Measurements from ENCODE around the gene ECE2. TPM values are rescaled to one million over a fixed set of nuclear protein-coding genes. Genes with fewer than 3 reads are reported as not detected.

ECE2 gene
- polyA plus RNA-seq, 2 of the 4 experiments (the other 2 are of a cell fraction) = not detected

- no peak for FAIRE-seq
- no peaks in the 10 kb centered on the region for H3K9me3 ChIP-seq
- no peak overlapping the region for H3K4me3 ChIP-seq
- ChIA-PET POLR2A (no interaction called here), CTCF (interaction anchor here (1.0 to 2.5 kb wide), 3 partner anchors 13 to 346 kb away, joined by 3 to 7 read pairs (median 5); no protein-coding TSS in a partner anchor)
- no peak overlapping the region for H3K27ac ChIP-seq
- TF ChIP-seq EP300 (IDR thresholded peaks at IDR 0.05) (no peak), KDM5A (IDR thresholded peaks at IDR 0.05) (no peak), JUN (IDR thresholded peaks at IDR 0.05) (no peak), RAD21 (conservative IDR thresholded peaks at IDR 0.05 in 1 of 2, IDR thresholded peaks at IDR 0.05 in 1 of 2) (0 out of 5 replicates have a peak, but pooled peaks have one; percentile 14 to 24), HOXB13 (CRISPR knock-in tag; IDR thresholded peaks at IDR 0.05; ENCODE audit: low read depth) (no peak), CBX2 (IDR thresholded peaks at IDR 0.05; ENCODE audit: borderline replicate concordance, low read depth) (no peak), USF2 (IDR thresholded peaks at IDR 0.05) (no peak)
- TF ChIP-seq, protein P1, sequence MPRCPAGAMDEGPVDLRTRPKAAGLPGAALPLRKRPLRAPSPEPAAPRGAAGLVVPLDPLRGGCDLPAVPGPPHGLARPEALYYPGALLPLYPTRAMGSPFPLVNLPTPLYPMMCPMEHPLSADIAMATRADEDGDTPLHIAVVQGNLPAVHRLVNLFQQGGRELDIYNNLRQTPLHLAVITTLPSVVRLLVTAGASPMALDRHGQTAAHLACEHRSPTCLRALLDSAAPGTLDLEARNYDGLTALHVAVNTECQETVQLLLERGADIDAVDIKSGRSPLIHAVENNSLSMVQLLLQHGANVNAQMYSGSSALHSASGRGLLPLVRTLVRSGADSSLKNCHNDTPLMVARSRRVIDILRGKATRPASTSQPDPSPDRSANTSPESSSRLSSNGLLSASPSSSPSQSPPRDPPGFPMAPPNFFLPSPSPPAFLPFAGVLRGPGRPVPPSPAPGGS (IDR thresholded peaks at IDR 0.05) = no peak
- TF ChIP-seq, protein P2, sequence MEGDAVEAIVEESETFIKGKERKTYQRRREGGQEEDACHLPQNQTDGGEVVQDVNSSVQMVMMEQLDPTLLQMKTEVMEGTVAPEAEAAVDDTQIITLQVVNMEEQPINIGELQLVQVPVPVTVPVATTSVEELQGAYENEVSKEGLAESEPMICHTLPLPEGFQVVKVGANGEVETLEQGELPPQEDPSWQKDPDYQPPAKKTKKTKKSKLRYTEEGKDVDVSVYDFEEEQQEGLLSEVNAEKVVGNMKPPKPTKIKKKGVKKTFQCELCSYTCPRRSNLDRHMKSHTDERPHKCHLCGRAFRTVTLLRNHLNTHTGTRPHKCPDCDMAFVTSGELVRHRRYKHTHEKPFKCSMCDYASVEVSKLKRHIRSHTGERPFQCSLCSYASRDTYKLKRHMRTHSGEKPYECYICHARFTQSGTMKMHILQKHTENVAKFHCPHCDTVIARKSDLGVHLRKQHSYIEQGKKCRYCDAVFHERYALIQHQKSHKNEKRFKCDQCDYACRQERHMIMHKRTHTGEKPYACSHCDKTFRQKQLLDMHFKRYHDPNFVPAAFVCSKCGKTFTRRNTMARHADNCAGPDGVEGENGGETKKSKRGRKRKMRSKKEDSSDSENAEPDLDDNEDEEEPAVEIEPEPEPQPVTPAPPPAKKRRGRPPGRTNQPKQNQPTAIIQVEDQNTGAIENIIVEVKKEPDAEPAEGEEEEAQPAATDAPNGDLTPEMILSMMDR (IDR thresholded peaks at IDR 0.05) = peak; percentile 9; the same call in 1 of the 3 replicates
- 89% methylated on average over 20 of the region's 46 CpGs for WGBS (ENCODE audit: missing lambda C conversion rate)
- peak; percentile 50 to 71; a peak in 4 of 6 replicates for ATAC-seq
- peak in 1 of 2 experiments; percentile 25 for DNase-seq (ENCODE audit: low read depth in 1 of 2, low spot score in 1 of 2)
- H3K4me1 ChIP-seq = no peaks in the 10 kb centered on the region
- H3K4me2 ChIP-seq = no peak overlapping the region
These were observed 34.1 kb upstream of the ECE2 start for GRCh38 chr3:184241447-184242296.

DNA sequence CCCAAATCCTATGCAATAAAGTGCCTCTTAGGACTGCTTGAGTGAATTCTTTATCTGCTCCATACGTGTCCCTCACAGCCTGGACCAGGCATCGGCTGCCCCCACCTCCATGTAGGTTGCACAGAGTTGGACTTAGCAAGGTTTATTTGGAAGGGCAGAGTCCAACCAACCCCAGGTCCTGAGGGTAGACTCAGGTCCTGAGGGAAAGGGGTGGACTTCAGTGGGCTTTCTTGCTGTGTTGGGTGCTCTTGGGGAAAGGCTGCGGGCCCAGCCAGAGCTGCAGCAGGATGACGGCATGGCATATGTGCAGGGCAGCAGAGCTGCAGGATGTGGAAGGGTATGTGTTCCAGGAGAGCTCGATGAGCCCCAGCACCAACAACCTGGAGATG is 33.5 kb upstream of the ECE2 start:
- Histone ChIP-seq H3K9me3 (no peaks in the 10 kb centered on the region), H3K4me1 (no peaks in the 10 kb centered on the region; the same call in 2 of the 3 replicates), H3K4me2 (no peak overlapping the region), H3K4me3 (no peak overlapping the region), H3K27ac (no peak overlapping the region)
- ChIA-PET CTCF (interaction anchor here (1.0 kb wide), 1 partner anchor 14 kb away, joined by 5 read pairs; no protein-coding TSS in a partner anchor), POLR2A (no interaction called here)
- no peak for TF ChIP-seq KDM1A (IDR thresholded peaks at IDR 0.05; ENCODE audit: low read depth)
- TF ChIP-seq PBX3 (IDR thresholded peaks at IDR 0.05) = no peak
- no peak for TF ChIP-seq KDM5A (IDR thresholded peaks at IDR 0.05)
- TF ChIP-seq ZSCAN20 (CRISPR knock-in tag; IDR thresholded peaks at IDR 0.05) = no peak
- no peak for TF ChIP-seq TFCP2L1 (CRISPR knock-in tag; IDR thresholded peaks at IDR 0.05)
- no peak for TF ChIP-seq ZNF302 (CRISPR knock-in tag; IDR thresholded peaks at IDR 0.05)
- TF ChIP-seq ESRRA (IDR thresholded peaks at IDR 0.05; ENCODE audit: borderline replicate concordance, low read length) = no peak
- TF ChIP-seq JUNB (IDR thresholded peaks at IDR 0.05) = no peak
- no peak for TF ChIP-seq CBX2 (IDR thresholded peaks at IDR 0.05; ENCODE audit: borderline replicate concordance, low read depth)
- no peak for TF ChIP-seq RFX5 (IDR thresholded peaks at IDR 0.05)
- 88% methylated on average over 4 of the region's 5 CpGs for WGBS (ENCODE audit: missing lambda C conversion rate)
- no peak for ATAC-seq
- no peak for DNase-seq (ENCODE audit: low read depth in 1 of 2, low spot score in 1 of 2)
- no peak for FAIRE-seq

All from A549 (cell line).